IMR-90 (cell line): Measurements from ENCODE around the gene NKIRAS1. TPM values are rescaled to one million over a fixed set of nuclear protein-coding genes. Genes with fewer than 3 reads are reported as not detected.

Experiments used
- ATAC-seq: fragments of 200-7000 bp; cut with Tn5 transposase; 2 replicates; pipeline ENCODE4 v1.9.1; 2020; ENCODE audit warnings: low read depth, mild to moderate bottlenecking, moderate library complexity
- BruUV-seq: library from RNA; stranded (reverse); fragments of 400-500 nt; replicated peaks from 2 replicates; lab custom pipeline; 2021; lab: Mats Ljungman, UMichigan
- CTCF ChIA-PET: fragments of 300-600 bp; formaldehyde crosslinking; extraction: SDS; loops from one replicate; lab custom pipeline; 2021; ENCODE audit warnings: antibody characterized with exemption; lab: Yijun Ruan, JAX
- POLR2A ChIA-PET: fragments of 300-600 bp; sonication (Branson Sonifier 250); formaldehyde crosslinking; loops from one replicate; lab custom pipeline; 2022; ENCODE audit warnings: antibody characterized with exemption; ENCODE audit not compliant: unreplicated experiment; lab: Charles Lee
- DNase-seq: peaks from one replicate; pipeline ENCODE4 v3.0.0; 2013
- H2AFZ ChIP-seq: replicated peaks from 2 replicates; pipeline ENCODE3; 2013; ENCODE audit warnings: low read length, mild to moderate bottlenecking; ENCODE audit not compliant: poor library complexity
- H2AK5ac ChIP-seq: 2 replicates; pipeline ENCODE4 v1.6.1; 2013; ENCODE audit warnings: low read depth, low read length, inconsistent platforms
- H2AK9ac ChIP-seq: replicated peaks from 2 replicates; pipeline ENCODE3; 2013; ENCODE audit warnings: mild to moderate bottlenecking, low read depth, low read length, moderate library complexity; ENCODE audit not compliant: poor library complexity
- H2BK120ac ChIP-seq: 2 replicates; pipeline ENCODE4 v1.6.1; 2013; ENCODE audit warnings: low read depth, low read length, inconsistent platforms
- H2BK15ac ChIP-seq: 3 replicates; pipeline ENCODE4 v1.6.1; 2013; ENCODE audit warnings: low read depth, low read length, inconsistent platforms
- H2BK20ac ChIP-seq: 2 replicates; pipeline ENCODE4 v1.6.1; 2013; ENCODE audit warnings: low read depth, mild to moderate bottlenecking, inconsistent platforms, low read length, moderate library complexity
- H2BK5ac ChIP-seq: 2 replicates; pipeline ENCODE4 v1.6.1; 2013; ENCODE audit warnings: mild to moderate bottlenecking, low read depth, low read length, inconsistent platforms; ENCODE audit not compliant: poor library complexity, severe bottlenecking
- H3K14ac ChIP-seq: replicated peaks from 2 replicates; pipeline ENCODE4 v1.6.1; 2013; ENCODE audit warnings: low read depth, low read length, inconsistent platforms
- H3K18ac ChIP-seq: 2 replicates; pipeline ENCODE4 v1.6.1; 2013; ENCODE audit warnings: low read depth, low read length, control low read depth
- H3K23ac ChIP-seq: 2 replicates; pipeline ENCODE4 v1.6.1; 2013; ENCODE audit warnings: low read depth, low read length, inconsistent platforms
- H3K27ac ChIP-seq: 2 replicates; pipeline ENCODE4 v1.5.1; 2013; ENCODE audit warnings: mild to moderate bottlenecking, control low read depth, low read length; ENCODE audit not compliant: insufficient read depth
- H3K27me3 ChIP-seq: 2 replicates; pipeline ENCODE4 v1.6.1; 2013; ENCODE audit warnings: low read length; ENCODE audit not compliant: control insufficient read depth, insufficient read depth
- H3K36me3 ChIP-seq: 2 replicates; pipeline ENCODE4 v1.6.1; 2013; ENCODE audit warnings: low read length, mixed read lengths; ENCODE audit not compliant: control insufficient read depth, insufficient read depth
- H3K4ac ChIP-seq: 2 replicates; pipeline ENCODE4 v1.6.1; 2013; ENCODE audit warnings: low read depth, low read length, inconsistent platforms
- H3K4me1 ChIP-seq: 2 replicates; pipeline ENCODE4 v1.6.1; 2013; ENCODE audit warnings: low read length, mixed read lengths; ENCODE audit not compliant: control insufficient read depth, insufficient read depth
- H3K4me2 ChIP-seq: 2 replicates; pipeline ENCODE4 v1.6.1; 2013; ENCODE audit warnings: low read depth, mild to moderate bottlenecking, control low read depth, low read length, moderate library complexity
- H3K4me3 ChIP-seq: 2 replicates; pipeline ENCODE4 v1.5.1; 2013; ENCODE audit warnings: low read depth, mild to moderate bottlenecking, control low read depth, low read length, moderate library complexity; ENCODE audit not compliant: insufficient read depth
- H3K56ac ChIP-seq: 2 replicates; pipeline ENCODE4 v1.6.1; 2013; ENCODE audit warnings: low read length, inconsistent platforms; ENCODE audit not compliant: insufficient read depth; ENCODE audit errors: extremely low read depth
- H3K79me1 ChIP-seq, 2 experiments: 2 replicates each; pipeline ENCODE4 v1.6.1; 2013; ENCODE audit warnings: low read length in 2 of 2, inconsistent platforms in 1 of 2, low read depth in 1 of 2
- H3K9ac ChIP-seq: 2 replicates; pipeline ENCODE4 v1.6.1; 2013; ENCODE audit warnings: low read depth, low read length, control low read depth
- H3K9me1 ChIP-seq: 2 replicates; pipeline ENCODE4 v1.6.1; 2013; ENCODE audit warnings: low read length, inconsistent platforms; ENCODE audit not compliant: insufficient read depth
- H3K9me3 ChIP-seq: 2 replicates; pipeline ENCODE4 v1.6.1; 2013; ENCODE audit warnings: low read length; ENCODE audit not compliant: control insufficient read depth, insufficient read depth
- H4K20me1 ChIP-seq: 2 replicates; pipeline ENCODE4 v1.6.1; 2013; ENCODE audit warnings: low read length, inconsistent platforms; ENCODE audit not compliant: insufficient read depth
- H4K5ac ChIP-seq: 2 replicates; pipeline ENCODE4 v1.6.1; 2013; ENCODE audit warnings: mild to moderate bottlenecking, low read depth, low read length, control low read depth
- H4K8ac ChIP-seq, 2 experiments: 2 replicates each; pipeline ENCODE4 v1.6.1; 2013; ENCODE audit warnings: low read depth in 2 of 2, low read length in 2 of 2, control low read depth in 1 of 2, inconsistent platforms in 1 of 2
- H4K91ac ChIP-seq: 2 replicates; pipeline ENCODE4 v1.6.1; 2013; ENCODE audit warnings: low read depth, low read length, inconsistent platforms; ENCODE audit not compliant: insufficient read depth
- BHLHE40 ChIP-seq: fragments of 150-350 bp; IDR thresholded peaks from 2 replicates; pipeline ENCODE4 v1.6.1; 2016; ENCODE audit warnings: mild to moderate bottlenecking, low read depth, low read length
- MAFK ChIP-seq: IDR thresholded peaks from 2 replicates; pipeline ENCODE4 v1.6.1; 2012; ENCODE audit warnings: low read depth, low read length, improper control_type of control experiment
- MAZ ChIP-seq: IDR thresholded peaks from 2 replicates; pipeline ENCODE4 v1.6.1; 2012; ENCODE audit warnings: low read depth, mild to moderate bottlenecking, low read length, improper control_type of control experiment, moderate library complexity, borderline replicate concordance
- NFE2L2 ChIP-seq: fragments of 150-350 bp; IDR thresholded peaks from 2 replicates; pipeline ENCODE4 v1.6.1; 2016; ENCODE audit warnings: low read depth, mild to moderate bottlenecking, low read length
- RCOR1 ChIP-seq: IDR thresholded peaks from 2 replicates; pipeline ENCODE4 v1.6.1; 2012; ENCODE audit warnings: mild to moderate bottlenecking, low read length, improper control_type of control experiment; ENCODE audit not compliant: insufficient replicate concordance
- WGBS, 2 experiments: methylation state at CpG; one replicate each; pipeline versions ENCODE4 v1.1.5 to v1.1.7; 2013; ENCODE audit warnings: missing lambda C conversion rate in 2 of 2; ENCODE audit not compliant: insufficient read length in 1 of 2; ENCODE audit errors: extremely low coverage in 2 of 2; 5-methylcytosine and 5-hydroxymethylcytosine counted together
- dilution Hi-C: fragments of 300-500 bp; cut with HindIII; formaldehyde crosslinking; loops from one replicate; pipeline ENCODE4 v1.14.3; 2018; ENCODE audit warnings: low sequenced_read_pairs; ENCODE audit not compliant: unreplicated experiment
- in situ Hi-C: fragments of 300-500 bp; cut with MboI; formaldehyde crosslinking; loops from 3 replicates; pipeline ENCODE4 v1.14.3; 2019; ENCODE audit warnings: low sequenced_read_pairs, inconsistent platforms, mixed read lengths
- intact Hi-C: fragments of 100-400 bp; cut with micrococcal nuclease; formaldehyde crosslinking; loops from 2 replicates; pipeline ENCODE4 v1.10.0; 2022
- polyA plus RNA-seq, 3 experiments: library from polyadenylated mRNA; depleted of rRNA; stranded (reverse); fragments of >200 nt; gene quantifications; 2 replicates each; pipeline ENCODE4 v1.2.3, GENCODE V29; 2012; ENCODE audit warnings: low replicate concordance in 1 of 3
- total RNA-seq: library from RNA; depleted of rRNA; stranded (reverse); fragments of >200 nt; gene quantifications from 2 replicates; pipeline ENCODE4 v1.2.3, GENCODE V29; 2012
- TF ChIP-seq, protein P1 (sequence below): conservative IDR thresholded peaks from 2 replicates; pipeline ENCODE4 v1.5.1; 2012; ENCODE audit warnings: mild to moderate bottlenecking, low read depth, low read length, improper control_type of control experiment

The NKIRAS1 gene
- total and polyA plus RNA-seq, 2 of the 4 experiments (the other 2 are of a cell fraction) = 6.1 to 6.8 TPM

- Histone ChIP-seq H3K79me1 (peaks cover 15 to 56% of the 10 kb centered on the region in 2 experiments), H3K4me3 (no peak overlapping the region), H3K27ac (no peak overlapping the region), H3K18ac (no peak overlapping the region), H3K4me2 (no peak overlapping the region), H3K4ac (no peak overlapping the region), H2BK120ac (no peak overlapping the region), H2AFZ (no peak overlapping the region), H2BK15ac (no peak overlapping the region), H2BK20ac (no peak overlapping the region), H2BK5ac (no peak overlapping the region), H3K9me1 (peaks cover 16% of the 10 kb centered on the region), H4K20me1 (peaks cover 25% of the 10 kb centered on the region), H3K36me3 (peaks cover 16% of the 10 kb centered on the region), H2AK9ac (no peak overlapping the region), H3K14ac (no peak overlapping the region), H3K56ac (no peak overlapping the region), H3K23ac (no peak overlapping the region), H3K9me3 (no peaks in the 10 kb centered on the region), H2AK5ac (no peak overlapping the region), H4K5ac (no peak overlapping the region), H3K4me1 (peaks cover 10% of the 10 kb centered on the region), H4K91ac (no peak overlapping the region), H3K9ac (no peak overlapping the region), H3K27me3 (no peaks in the 10 kb centered on the region), H4K8ac (no peak overlapping the region)
- DNase-seq (no peak), ATAC-seq (no peak)
- CTCF ChIA-PET = interaction anchor here (0.6 kb wide), 1 partner anchor 102 kb away, joined by 3 read pairs; no protein-coding TSS in a partner anchor
- BruUV-seq = no TSS peak
- in situ Hi-C loops (no loop called here), intact Hi-C loops (no loop called here), dilution Hi-C loops (no loop called here)
- no peak for TF ChIP-seq NFE2L2
- no peak for TF ChIP-seq RCOR1
- no peak for TF ChIP-seq MAZ
- no peak for TF ChIP-seq MAFK
- no peak for TF ChIP-seq BHLHE40
- TF ChIP-seq, protein P1, sequence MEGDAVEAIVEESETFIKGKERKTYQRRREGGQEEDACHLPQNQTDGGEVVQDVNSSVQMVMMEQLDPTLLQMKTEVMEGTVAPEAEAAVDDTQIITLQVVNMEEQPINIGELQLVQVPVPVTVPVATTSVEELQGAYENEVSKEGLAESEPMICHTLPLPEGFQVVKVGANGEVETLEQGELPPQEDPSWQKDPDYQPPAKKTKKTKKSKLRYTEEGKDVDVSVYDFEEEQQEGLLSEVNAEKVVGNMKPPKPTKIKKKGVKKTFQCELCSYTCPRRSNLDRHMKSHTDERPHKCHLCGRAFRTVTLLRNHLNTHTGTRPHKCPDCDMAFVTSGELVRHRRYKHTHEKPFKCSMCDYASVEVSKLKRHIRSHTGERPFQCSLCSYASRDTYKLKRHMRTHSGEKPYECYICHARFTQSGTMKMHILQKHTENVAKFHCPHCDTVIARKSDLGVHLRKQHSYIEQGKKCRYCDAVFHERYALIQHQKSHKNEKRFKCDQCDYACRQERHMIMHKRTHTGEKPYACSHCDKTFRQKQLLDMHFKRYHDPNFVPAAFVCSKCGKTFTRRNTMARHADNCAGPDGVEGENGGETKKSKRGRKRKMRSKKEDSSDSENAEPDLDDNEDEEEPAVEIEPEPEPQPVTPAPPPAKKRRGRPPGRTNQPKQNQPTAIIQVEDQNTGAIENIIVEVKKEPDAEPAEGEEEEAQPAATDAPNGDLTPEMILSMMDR = no peak
- POLR2A ChIA-PET = no interaction called here
- WGBS, 2 experiments = no CpG with 5 or more reads among the region's 1 CpG
Measured at GRCh38 chr3:23960649-23961048, 43.9 kb upstream of the NKIRAS1 start.
